ENCODE data around the gene SIAH1. TPM values are rescaled to one million over a fixed set of nuclear protein-coding genes. Genes with fewer than 3 reads are reported as not detected.

SIAH1 gene
- total and polyA plus RNA-seq, 9 of the 15 experiments (the other 6 are each of a cell fraction or from before 2014, with no cell fraction given): 4.1 to 14.3 (median 12.5) TPM

DNA sequence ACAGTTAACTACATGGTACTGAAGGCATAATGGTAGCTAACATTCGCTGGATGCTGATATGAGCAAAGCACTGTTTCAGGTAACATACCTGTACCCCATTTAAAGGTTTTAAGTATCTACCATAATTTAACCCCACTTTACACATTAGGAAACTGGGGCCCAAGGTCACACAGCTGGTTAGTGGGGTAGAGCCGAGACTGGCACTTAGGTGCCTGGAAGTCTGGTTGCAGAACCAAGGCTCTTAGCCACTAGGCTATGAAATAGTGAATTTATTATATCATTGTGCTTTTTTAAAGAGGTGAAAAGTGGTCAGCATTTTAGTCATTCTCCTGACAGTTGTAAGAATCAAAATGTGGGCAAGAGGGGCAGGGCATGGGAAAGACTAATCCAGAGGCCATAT, 25.2 kb downstream of the SIAH1 start (continued):
- no peak for TF ChIP-seq ZNF77 (CRISPR knock-in tag; IDR thresholded peaks at IDR 0.05)

DNA sequence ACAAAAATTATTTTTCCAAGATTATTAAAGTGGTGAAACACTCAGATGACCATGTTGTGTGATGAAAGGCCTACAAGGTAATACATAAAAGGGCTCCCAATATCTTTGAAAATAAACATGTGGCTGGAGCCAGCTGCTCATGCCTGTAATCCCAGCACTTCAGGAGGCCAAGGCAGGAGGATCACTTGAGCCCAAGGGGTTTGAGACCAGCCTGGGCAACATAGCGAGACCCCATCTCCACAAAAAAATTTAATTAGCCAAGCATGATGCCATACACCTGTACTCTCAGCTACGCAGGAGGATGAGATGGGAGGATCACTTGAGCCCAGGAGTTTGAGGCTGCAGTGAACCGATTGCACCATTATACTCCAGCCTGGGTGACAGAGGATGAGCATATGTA, 26.8 kb downstream of the SIAH1 start:
- Histone ChIP-seq H3K4me1 (replicated peaks in 1 of 2; ENCODE audit: control insufficient read depth in 2 of 2, insufficient read depth in 2 of 2, low read length in 2 of 2) (peaks cover 3 to 10% of the 10 kb centered on the region in 2 experiments; a peak in 4 of 5 replicates), H3K79me2 (ENCODE audit: control insufficient read depth, insufficient read depth, low read length) (peaks cover 66% of the 10 kb centered on the region), H3K27me3 (ENCODE audit: control insufficient read depth in 2 of 2, insufficient read depth in 2 of 2, low read length in 2 of 2) (no peaks in the 10 kb centered on the region), H2AFZ (ENCODE audit: low read depth, low read length) (no peak overlapping the region), H3K9me1 (ENCODE audit: control insufficient read depth, insufficient read depth, low read length) (no peaks in the 10 kb centered on the region), H3K4me3 (no peak overlapping the region), H3K4me2 (ENCODE audit: insufficient read depth, low read length) (no peak overlapping the region), H3K36me3 (ENCODE audit: control insufficient read depth, insufficient read depth, low read length) (peaks cover 54% of the 10 kb centered on the region), H3K9ac (ENCODE audit: insufficient read depth in 1 of 2, low read depth in 2 of 2, low read length in 2 of 2) (no peak overlapping the region), H3K27ac (ENCODE audit: extremely low read depth, low read depth, low read length) (no peak overlapping the region), H4K20me1 (replicated peaks; ENCODE audit: control insufficient read depth, insufficient read depth, low read length) (no peaks in the 10 kb centered on the region), H3K9me3 (replicated peaks; ENCODE audit: control insufficient read depth, insufficient read depth, low read depth, low read length) (no peaks in the 10 kb centered on the region)
- ATAC-seq (no peak), FAIRE-seq (no peak), DNase-seq (ENCODE audit: extremely low read depth in 1 of 4, low spot score in 3 of 4) (no peak)
- ChIA-PET POLR2A (interaction anchor here (0.6 kb wide), 1 partner anchor 36 kb away, joined by 4 read pairs; no protein-coding TSS in a partner anchor), CTCF (ENCODE audit: low intra/inter-chr PET ratio) (no interaction called here)
- 89% methylated on average over 3 of the region's 3 CpGs for WGBS (ENCODE audit: insufficient coverage, low coverage, missing lambda C conversion rate)
- intact Hi-C loops (cut with micrococcal nuclease): no loop called here
- BruUV-seq (replicated peaks): no TSS peak
- TF ChIP-seq ZNF695 (CRISPR knock-in tag; IDR thresholded peaks at IDR 0.05): no peak
- no peak for TF ChIP-seq SMARCA5 (IDR thresholded peaks at IDR 0.05)
- TF ChIP-seq POLR3A (IDR thresholded peaks at IDR 0.05; ENCODE audit: borderline replicate concordance, extremely low read depth, insufficient read depth, insufficient read length): no peak
- TF ChIP-seq NR2F6 (CRISPR knock-in tag; IDR thresholded peaks at IDR 0.05): no peak
- TF ChIP-seq, protein P1, sequence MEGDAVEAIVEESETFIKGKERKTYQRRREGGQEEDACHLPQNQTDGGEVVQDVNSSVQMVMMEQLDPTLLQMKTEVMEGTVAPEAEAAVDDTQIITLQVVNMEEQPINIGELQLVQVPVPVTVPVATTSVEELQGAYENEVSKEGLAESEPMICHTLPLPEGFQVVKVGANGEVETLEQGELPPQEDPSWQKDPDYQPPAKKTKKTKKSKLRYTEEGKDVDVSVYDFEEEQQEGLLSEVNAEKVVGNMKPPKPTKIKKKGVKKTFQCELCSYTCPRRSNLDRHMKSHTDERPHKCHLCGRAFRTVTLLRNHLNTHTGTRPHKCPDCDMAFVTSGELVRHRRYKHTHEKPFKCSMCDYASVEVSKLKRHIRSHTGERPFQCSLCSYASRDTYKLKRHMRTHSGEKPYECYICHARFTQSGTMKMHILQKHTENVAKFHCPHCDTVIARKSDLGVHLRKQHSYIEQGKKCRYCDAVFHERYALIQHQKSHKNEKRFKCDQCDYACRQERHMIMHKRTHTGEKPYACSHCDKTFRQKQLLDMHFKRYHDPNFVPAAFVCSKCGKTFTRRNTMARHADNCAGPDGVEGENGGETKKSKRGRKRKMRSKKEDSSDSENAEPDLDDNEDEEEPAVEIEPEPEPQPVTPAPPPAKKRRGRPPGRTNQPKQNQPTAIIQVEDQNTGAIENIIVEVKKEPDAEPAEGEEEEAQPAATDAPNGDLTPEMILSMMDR (IDR thresholded peaks at IDR 0.05 in 2 of 3, conservative IDR thresholded peaks at IDR 0.05 in 1 of 3; ENCODE audit: insufficient read depth in 2 of 3, low read depth in 1 of 3, low read length in 3 of 3): no peak
- no peak for TF ChIP-seq ZNF282 (CRISPR knock-in tag; IDR thresholded peaks at IDR 0.05)
- TF ChIP-seq NFIC (IDR thresholded peaks at IDR 0.05): no peak
- no peak for TF ChIP-seq PHF20 (IDR thresholded peaks at IDR 0.05; ENCODE audit: partially characterized antibody)
- no peak for TF ChIP-seq CBX8 (IDR thresholded peaks at IDR 0.05; ENCODE audit: borderline replicate concordance, extremely low read depth, low read depth, low read length, poor library complexity, severe bottlenecking)
- no peak for TF ChIP-seq HMG20A (CRISPR knock-in tag; conservative IDR thresholded peaks at IDR 0.05)
- no peak for TF ChIP-seq BMI1 (IDR thresholded peaks at IDR 0.05; ENCODE audit: low read length)
- no peak for TF ChIP-seq LARP7 (IDR thresholded peaks at IDR 0.05)
- no peak for TF ChIP-seq KLF13 (tag; IDR thresholded peaks at IDR 0.05; ENCODE audit: borderline replicate concordance, low read depth)
- no peak for TF ChIP-seq PHB (CRISPR knock-in tag; IDR thresholded peaks at IDR 0.05)
- no peak for TF ChIP-seq HNRNPK (IDR thresholded peaks at IDR 0.05; ENCODE audit: low read depth, low read length, poor library complexity, severe bottlenecking)
- in situ Hi-C loops (cut with MboI): no loop called here

Measured in K562 (cell line).